ENCODE measurements around the gene HERC3. TPM values are rescaled to one million over a fixed set of nuclear protein-coding genes. Genes with fewer than 3 reads are reported as not detected.

The HERC3 gene
- total RNA-seq, 1 experiment from 2014 or later = 17.3 TPM

GRCh38 chr4:88745175-88745574 lies 152.9 kb downstream of the HERC3 start:
- no peaks in the 10 kb centered on the region for H3K4me1 Mint-ChIP-seq (ENCODE audit: low read depth, unreplicated experiment)
- H3K27ac Mint-ChIP-seq (ENCODE audit: unreplicated experiment) = no peak overlapping the region
- intact Hi-C loops (cut with micrococcal nuclease; ENCODE audit: unreplicated experiment) = no loop called here
- no peak for TF ChIP-seq CTCF (IDR thresholded peaks at IDR 0.05; ENCODE audit: unreplicated experiment)
- H3K4me3 Mint-ChIP-seq (ENCODE audit: low read depth, unreplicated experiment) = no peak overlapping the region
- H3K9me3 Mint-ChIP-seq (ENCODE audit: low read depth, unreplicated experiment) = no peaks in the 10 kb centered on the region
- H3K36me3 Mint-ChIP-seq (ENCODE audit: insufficient read depth, unreplicated experiment) = peaks cover 6% of the 10 kb centered on the region
- no TSS peak for BruUV-seq (replicated peaks)
- no peaks in the 10 kb centered on the region for H3K27me3 Mint-ChIP-seq (ENCODE audit: unreplicated experiment)
- no peak for DNase-seq
- CTCF ChIA-PET = interaction anchor here (0.7 kb wide), 1 partner anchor 78 kb away, joined by 3 read pairs; no protein-coding TSS in a partner anchor

GRCh38 chr4:88745581-88746163 lies 153.4 kb downstream of the HERC3 start:
- BruUV-seq (replicated peaks) = no TSS peak
- Mint-ChIP-seq H3K27ac (ENCODE audit: unreplicated experiment) (no peak overlapping the region), H3K9me3 (ENCODE audit: low read depth, unreplicated experiment) (no peaks in the 10 kb centered on the region), H3K4me3 (ENCODE audit: low read depth, unreplicated experiment) (no peak overlapping the region), H3K4me1 (ENCODE audit: low read depth, unreplicated experiment) (no peaks in the 10 kb centered on the region), H3K36me3 (ENCODE audit: insufficient read depth, unreplicated experiment) (peaks cover 6% of the 10 kb centered on the region), H3K27me3 (ENCODE audit: unreplicated experiment) (no peaks in the 10 kb centered on the region)
- no peak for DNase-seq
- CTCF ChIA-PET = interaction anchor here (0.7 kb wide), 1 partner anchor 78 kb away, joined by 3 read pairs; no protein-coding TSS in a partner anchor
- TF ChIP-seq CTCF (IDR thresholded peaks at IDR 0.05; ENCODE audit: unreplicated experiment) = no peak
- intact Hi-C loops (cut with micrococcal nuclease; ENCODE audit: unreplicated experiment) = no loop called here

- Mint-ChIP-seq H3K4me1 (ENCODE audit: low read depth, unreplicated experiment) (no peaks in the 10 kb centered on the region), H3K36me3 (ENCODE audit: insufficient read depth, unreplicated experiment) (peaks cover 6% of the 10 kb centered on the region), H3K27me3 (ENCODE audit: unreplicated experiment) (no peaks in the 10 kb centered on the region), H3K4me3 (ENCODE audit: low read depth, unreplicated experiment) (no peak overlapping the region), H3K9me3 (ENCODE audit: low read depth, unreplicated experiment) (no peaks in the 10 kb centered on the region), H3K27ac (ENCODE audit: unreplicated experiment) (no peak overlapping the region)
- DNase-seq = no peak
- CTCF ChIA-PET = no interaction called here
- no peak for TF ChIP-seq CTCF (IDR thresholded peaks at IDR 0.05; ENCODE audit: unreplicated experiment)
- no TSS peak for BruUV-seq (replicated peaks)
- intact Hi-C loops (cut with micrococcal nuclease; ENCODE audit: unreplicated experiment) = no loop called here
Measured at GRCh38 chr4:88746206-88746605, 153.9 kb downstream of the HERC3 start.

- no peak for DNase-seq
- no TSS peak for BruUV-seq (replicated peaks)
- Mint-ChIP-seq H3K27me3 (ENCODE audit: unreplicated experiment) (no peaks in the 10 kb centered on the region), H3K9me3 (ENCODE audit: low read depth, unreplicated experiment) (no peaks in the 10 kb centered on the region), H3K36me3 (ENCODE audit: insufficient read depth, unreplicated experiment) (peaks cover 6% of the 10 kb centered on the region), H3K4me1 (ENCODE audit: low read depth, unreplicated experiment) (peaks cover 4% of the 10 kb centered on the region), H3K4me3 (ENCODE audit: low read depth, unreplicated experiment) (no peak overlapping the region), H3K27ac (ENCODE audit: unreplicated experiment) (no peak overlapping the region)
- CTCF ChIA-PET = no interaction called here
- TF ChIP-seq CTCF (IDR thresholded peaks at IDR 0.05; ENCODE audit: unreplicated experiment) = no peak
- intact Hi-C loops (cut with micrococcal nuclease; ENCODE audit: unreplicated experiment) = no loop called here
Measured at GRCh38 chr4:88747351-88747750, 155.1 kb downstream of the HERC3 start.

Data from Calu3 (cell line).